HFF-Myc (cell line): ENCODE measurements around the gene ACOX1.

Source experiments
- DNase-seq: peaks from one replicate; pipeline ENCODE4 v3.0.0-alpha.2; 2011; ENCODE audit warnings: low read depth; ENCODE audit errors: extremely low read depth
- H3K4me3 ChIP-seq: replicated peaks from 2 replicates; pipeline ENCODE4 v1.5.1; 2011; ENCODE audit warnings: low read depth, mild to moderate bottlenecking, control low read depth, low read length
- TF ChIP-seq, protein P1 (sequence below): IDR thresholded peaks from 2 replicates; pipeline ENCODE4 v1.5.1; 2012; ENCODE audit warnings: mild to moderate bottlenecking, low read depth, low read length, control low read depth; ENCODE audit errors: missing control alignments

The ACOX1 gene

DNA sequence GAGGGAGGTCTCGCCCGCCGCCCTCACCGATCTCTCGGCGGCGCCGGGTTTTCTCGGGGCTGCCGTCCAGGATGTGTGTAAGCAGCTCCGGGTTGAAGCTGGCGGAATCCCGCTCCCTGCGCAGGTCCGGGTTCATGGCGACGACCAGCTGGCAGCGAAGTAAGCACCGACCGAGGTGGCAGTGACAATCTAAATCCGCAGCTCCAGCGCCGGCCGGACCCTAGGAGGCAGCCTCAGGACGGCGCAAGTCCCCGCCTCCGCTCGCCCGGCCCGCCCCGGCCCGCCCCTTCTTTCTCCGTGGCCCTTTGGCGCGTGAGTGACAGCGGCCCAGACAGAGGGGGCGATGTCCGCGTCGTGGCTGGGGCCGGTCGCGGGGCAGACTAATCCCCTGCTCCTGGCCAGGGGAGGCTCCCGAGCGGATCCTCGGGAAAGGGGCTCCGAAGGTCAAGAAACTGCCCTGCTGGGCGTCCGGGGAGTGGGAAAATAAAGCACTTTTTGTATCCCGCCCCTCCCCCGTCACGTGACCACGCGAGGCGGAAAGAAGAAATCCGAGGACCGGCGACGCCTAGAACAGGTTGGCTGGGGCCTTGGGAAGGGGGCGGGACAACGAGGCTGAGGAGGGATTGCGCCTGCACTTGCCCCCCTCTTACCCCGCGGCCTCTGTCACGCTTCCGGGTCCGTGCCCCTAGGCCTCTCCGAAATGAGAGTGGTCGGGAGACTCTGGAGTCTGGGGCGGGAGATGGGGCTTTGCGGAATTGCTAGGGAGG, at the start of gene ACOX1, which contains the start of gene TEN1:
Gene ACOX1, minus strand, starts transcription at position 229 of the 767 bp plus-strand sequence. Its CDS starts 93 bp downstream, at position 136.
Gene TEN1, plus strand, starts transcription at position 303 of the 767 bp plus-strand sequence. CDS start 6,953 bp downstream, outside the sequence.
- DNase-seq = peak; percentile 89
- TF ChIP-seq, protein P1, sequence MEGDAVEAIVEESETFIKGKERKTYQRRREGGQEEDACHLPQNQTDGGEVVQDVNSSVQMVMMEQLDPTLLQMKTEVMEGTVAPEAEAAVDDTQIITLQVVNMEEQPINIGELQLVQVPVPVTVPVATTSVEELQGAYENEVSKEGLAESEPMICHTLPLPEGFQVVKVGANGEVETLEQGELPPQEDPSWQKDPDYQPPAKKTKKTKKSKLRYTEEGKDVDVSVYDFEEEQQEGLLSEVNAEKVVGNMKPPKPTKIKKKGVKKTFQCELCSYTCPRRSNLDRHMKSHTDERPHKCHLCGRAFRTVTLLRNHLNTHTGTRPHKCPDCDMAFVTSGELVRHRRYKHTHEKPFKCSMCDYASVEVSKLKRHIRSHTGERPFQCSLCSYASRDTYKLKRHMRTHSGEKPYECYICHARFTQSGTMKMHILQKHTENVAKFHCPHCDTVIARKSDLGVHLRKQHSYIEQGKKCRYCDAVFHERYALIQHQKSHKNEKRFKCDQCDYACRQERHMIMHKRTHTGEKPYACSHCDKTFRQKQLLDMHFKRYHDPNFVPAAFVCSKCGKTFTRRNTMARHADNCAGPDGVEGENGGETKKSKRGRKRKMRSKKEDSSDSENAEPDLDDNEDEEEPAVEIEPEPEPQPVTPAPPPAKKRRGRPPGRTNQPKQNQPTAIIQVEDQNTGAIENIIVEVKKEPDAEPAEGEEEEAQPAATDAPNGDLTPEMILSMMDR = no peak
- H3K4me3 ChIP-seq = peak within 1 kb of the TSS; percentile 80

DNA sequence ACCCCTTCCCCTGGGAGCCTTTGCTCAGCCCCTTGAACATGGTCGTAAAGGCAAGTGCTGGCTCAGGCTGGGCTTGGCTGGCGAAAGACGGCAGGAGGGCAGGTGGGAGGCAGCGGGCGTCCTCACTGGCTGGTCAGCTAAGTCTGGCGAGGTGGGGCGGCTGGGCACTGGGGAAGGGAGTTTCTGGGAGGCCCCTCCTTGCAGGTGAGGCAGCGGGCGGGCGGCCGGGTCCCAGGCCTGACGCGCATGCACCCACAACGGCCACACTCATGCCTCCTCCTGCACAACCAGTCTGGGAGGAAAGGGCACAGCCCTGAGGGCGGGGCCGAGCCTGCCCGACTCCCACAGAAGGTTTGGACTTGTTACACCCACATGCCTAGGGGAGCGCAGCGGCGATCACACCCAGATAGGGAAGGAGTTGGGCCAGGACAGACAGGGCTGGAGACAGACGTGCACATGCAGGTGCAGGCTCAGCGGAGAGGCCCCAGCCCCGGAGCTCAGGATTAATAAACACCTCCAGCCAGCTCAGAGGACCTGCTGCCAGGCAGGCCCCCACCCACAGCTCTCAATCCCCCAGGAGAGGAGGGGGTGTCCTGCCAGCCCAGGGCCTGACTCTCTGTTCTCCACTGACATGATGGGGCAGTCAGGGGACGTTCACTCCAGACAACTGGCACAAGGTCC, 48.3 kb upstream of the ACOX1 start, which contains the start of gene EVPL:
Gene EVPL, minus strand, starts transcription at position 148 of the 681 bp plus-strand sequence. Its CDS starts 108 bp downstream, at position 40.
- DNase-seq = no peak
- TF ChIP-seq, protein P1 = no peak
- H3K4me3 ChIP-seq = no peak within 1 kb of the TSS

DNA sequence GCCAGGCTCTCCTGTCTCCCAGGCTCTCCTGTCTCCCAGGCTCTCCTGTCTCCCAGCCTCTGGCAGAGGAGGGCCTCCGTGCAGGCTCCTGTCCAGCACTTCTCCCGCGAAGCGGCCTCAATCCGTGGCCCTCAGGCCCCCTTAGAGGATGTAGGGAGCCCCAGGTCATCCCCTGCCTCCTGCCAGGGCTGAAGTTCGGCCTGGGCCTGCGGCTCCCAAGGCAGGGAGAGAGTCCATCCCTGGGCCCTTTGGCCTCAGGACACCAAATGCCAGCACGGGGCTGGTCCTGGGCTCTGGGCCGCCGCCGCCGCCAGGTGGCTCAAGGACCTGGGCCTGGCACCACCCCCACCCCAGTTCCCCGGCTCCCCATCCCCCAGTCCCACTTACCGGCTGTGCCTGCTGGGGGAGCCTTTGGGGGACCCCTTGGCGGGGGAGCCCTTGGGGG, 47.8 kb upstream of the ACOX1 start:
- TF ChIP-seq, protein P1 = no peak
- H3K4me3 ChIP-seq = no peak overlapping the region
- no peak for DNase-seq

DNA sequence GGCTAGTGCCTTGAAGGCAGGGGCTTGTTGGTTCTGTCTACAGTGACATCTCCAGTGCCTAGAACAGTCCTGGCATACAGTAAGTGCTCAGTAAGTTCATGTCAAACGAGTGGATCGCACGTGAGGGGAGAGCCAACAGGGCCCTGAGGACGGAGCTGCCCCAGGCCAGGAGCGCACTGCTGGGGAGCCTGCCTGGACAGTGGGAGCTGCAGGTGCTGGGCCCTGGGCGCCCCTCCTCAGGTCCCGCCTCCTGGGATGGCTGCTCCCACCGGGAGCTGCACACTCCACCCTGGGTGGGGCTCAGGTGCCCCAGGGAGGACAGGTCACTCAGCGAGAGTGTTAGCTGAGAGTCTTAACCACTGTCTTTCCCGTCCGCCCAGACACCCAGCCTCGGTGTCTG, 46.3 kb upstream of the ACOX1 start:
- TF ChIP-seq, protein P1 = no peak
- DNase-seq = no peak
- no peak overlapping the region for H3K4me3 ChIP-seq

DNA sequence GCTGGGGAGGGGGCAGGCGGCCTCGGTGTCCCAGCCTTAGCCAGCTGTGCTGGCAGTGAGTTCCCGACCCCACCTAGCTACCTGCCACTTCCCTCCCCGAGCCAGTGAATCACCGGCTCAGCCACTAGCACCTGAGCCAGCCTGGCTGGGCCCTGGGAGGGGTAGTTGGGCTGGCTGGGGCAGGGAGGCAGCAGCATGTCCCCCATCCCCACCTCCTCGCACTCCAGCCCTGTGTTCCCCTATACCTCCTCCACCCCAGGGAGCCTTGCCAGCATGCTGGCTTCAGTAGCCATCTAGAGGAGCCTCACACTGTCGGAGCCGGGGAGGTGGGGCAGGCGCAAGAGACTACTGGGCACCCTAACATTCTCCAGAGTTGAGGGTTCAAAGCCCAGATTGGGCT, 45.4 kb upstream of the ACOX1 start:
- no peak for DNase-seq
- TF ChIP-seq, protein P1 = no peak
- H3K4me3 ChIP-seq = no peak overlapping the region

DNA sequence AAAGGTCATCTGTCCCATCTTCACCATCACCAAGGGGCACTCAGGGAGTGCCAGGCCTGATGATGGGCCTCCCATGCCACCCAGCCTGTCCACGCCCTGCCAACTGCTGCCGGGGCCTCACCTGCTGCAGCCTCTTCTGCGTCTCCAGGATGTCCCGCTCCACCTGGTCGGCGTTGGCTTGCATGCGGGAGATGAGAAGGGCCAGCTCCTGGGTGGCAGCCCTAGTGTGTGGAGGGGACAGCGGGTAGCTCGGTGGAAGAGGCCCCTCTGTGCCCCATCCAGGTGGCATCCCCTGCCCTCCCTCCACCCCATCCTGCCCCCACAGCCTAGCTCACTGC, 44.9 kb upstream of the ACOX1 start:
- TF ChIP-seq, protein P1 = no peak
- H3K4me3 ChIP-seq = no peak overlapping the region
- DNase-seq = no peak
